Endothelial cell of umbilical vein (primary cell): ENCODE measurements around the gene OXA1L. TPM values are rescaled to one million over a fixed set of nuclear protein-coding genes. Genes with fewer than 3 reads are reported as not detected.
"Not testable (repeated sequence)": the region's sequence is repeated elsewhere in the genome, so short reads cannot be mapped to it uniquely, and the experiment has no call there.

Experiments
- BruUV-seq: library from RNA; stranded (reverse); fragments of 400-500 nt; replicated peaks from 2 replicates; lab custom pipeline; 2021; lab: Mats Ljungman, UMichigan
- CTCF ChIA-PET: fragments of 300-600, 350-600 bp; sonication (Branson Sonifier 250); formaldehyde crosslinking; loops from one replicate; lab custom pipeline; 2021; ENCODE audit warnings: antibody characterized with exemption, inconsistent platforms; lab: Charles Lee
- POLR2A ChIA-PET: fragments of 300-600, 350-600 bp; sonication (Branson Sonifier 250); formaldehyde crosslinking; loops from one replicate; lab custom pipeline; 2021; ENCODE audit warnings: antibody characterized with exemption, inconsistent platforms; lab: Charles Lee
- DNase-seq: peaks from one replicate; pipeline ENCODE4 v3.0.0-alpha.2; 2011; ENCODE audit warnings: low read depth, low spot score
- FAIRE-seq: peaks from 2 replicates; lab custom pipeline; 2011; peaks lifted over from hg19 to GRCh38; lab: Jason Lieb, UNC
- H2AFZ ChIP-seq: 2 replicates; pipeline ENCODE4 v1.6.0; 2012; ENCODE audit warnings: low read depth, low read length, control low read depth, inconsistent platforms
- H3K27ac ChIP-seq: 2 replicates; pipeline ENCODE4 v1.5.1; 2011; ENCODE audit warnings: low read depth, mild to moderate bottlenecking, control low read depth, low read length, moderate library complexity; ENCODE audit not compliant: insufficient read depth
- H3K27me3 ChIP-seq, 2 experiments: 2 replicates each; pipeline versions ENCODE4 v1.6.0 to v1.6.1; 2011; ENCODE audit warnings: low read length in 2 of 2, mixed read lengths in 1 of 2; ENCODE audit not compliant: control insufficient read depth in 2 of 2, insufficient read depth in 2 of 2
- H3K36me3 ChIP-seq, 2 experiments: 2 replicates in 1 of 2; 3 replicates in 1 of 2; pipeline ENCODE4 v1.5.1; 2011; ENCODE audit warnings: low read length in 2 of 2, mild to moderate bottlenecking in 1 of 2, moderate library complexity in 1 of 2; ENCODE audit not compliant: control insufficient read depth in 2 of 2, insufficient read depth in 2 of 2; ENCODE audit errors: extremely low read depth in 1 of 2
- H3K4me1 ChIP-seq: 3 replicates; pipeline ENCODE4 v1.5.1; 2011; ENCODE audit warnings: mild to moderate bottlenecking, low read length; ENCODE audit not compliant: control insufficient read depth, insufficient read depth; ENCODE audit errors: extremely low read depth
- H3K4me2 ChIP-seq: 2 replicates; pipeline ENCODE4 v1.6.1; 2011; ENCODE audit warnings: low read length, control low read depth, mixed read lengths; ENCODE audit not compliant: insufficient read depth
- H3K4me3 ChIP-seq, 3 experiments: fragments of 200-600 bp in 1 of 3; sonication (generic), shearing (Covaris generic) in 1 of 3; replicated peaks in 1 of 3; 2 replicates each; pipeline ENCODE4 v1.5.1; 2011 to 2016; ENCODE audit warnings: control low read depth in 3 of 3, low read length in 3 of 3, mild to moderate bottlenecking in 2 of 3, inconsistent platforms in 1 of 3, low read depth in 1 of 3, moderate library complexity in 1 of 3; ENCODE audit not compliant: insufficient read depth in 1 of 3
- H3K79me2 ChIP-seq: 2 replicates; pipeline ENCODE4 v1.6.0; 2012; ENCODE audit warnings: low read length, inconsistent platforms; ENCODE audit not compliant: control insufficient read depth, insufficient read depth
- H3K9ac ChIP-seq: replicated peaks from 2 replicates; pipeline ENCODE3; 2011; ENCODE audit warnings: low read length, control low read depth; ENCODE audit not compliant: insufficient read depth; ENCODE audit errors: extremely low read depth
- H3K9me1 ChIP-seq: replicated peaks from 3 replicates; pipeline ENCODE4 v1.6.0; 2011; ENCODE audit warnings: mild to moderate bottlenecking, low read length; ENCODE audit not compliant: control insufficient read depth, insufficient read depth; ENCODE audit errors: extremely low read depth
- H3K9me3 ChIP-seq: replicated peaks from 2 replicates; pipeline ENCODE4 v1.5.1; 2012; ENCODE audit warnings: low read length, inconsistent platforms; ENCODE audit not compliant: control insufficient read depth, insufficient read depth
- H4K20me1 ChIP-seq: replicated peaks from 2 replicates; pipeline ENCODE3; 2011; ENCODE audit warnings: mild to moderate bottlenecking, low read length; ENCODE audit not compliant: control insufficient read depth, insufficient read depth; ENCODE audit errors: extremely low read depth
- CTCF ChIP-seq, 2 donors: IDR thresholded peaks; 1 replicate in 1 of 2; 2 replicates in 1 of 2; pipeline ENCODE4 v1.5.1; 2011; ENCODE audit warnings: low read length in 2 of 2, mild to moderate bottlenecking in 2 of 2, moderate library complexity in 2 of 2, control low read depth in 1 of 2, inconsistent platforms in 1 of 2, low read depth in 1 of 2; ENCODE audit not compliant: insufficient read depth in 1 of 2; ENCODE audit errors: extremely low read depth in 1 of 2
- EZH2 ChIP-seq: IDR thresholded peaks from 2 replicates; pipeline ENCODE4 v1.6.1; 2012; ENCODE audit warnings: borderline replicate concordance, low read depth, mild to moderate bottlenecking, moderate library complexity, low read length, inconsistent platforms; ENCODE audit not compliant: severe bottlenecking
- FOS ChIP-seq: IDR thresholded peaks from 2 replicates; pipeline ENCODE4 v1.6.1; 2011; ENCODE audit warnings: mild to moderate bottlenecking, low read length, moderate library complexity, borderline replicate concordance; ENCODE audit not compliant: insufficient read depth
- GATA2 ChIP-seq: IDR thresholded peaks from 2 replicates; pipeline ENCODE4 v1.7.0; 2011; ENCODE audit warnings: low read depth, mild to moderate bottlenecking, moderate library complexity, mixed read lengths, low read length; ENCODE audit not compliant: insufficient read length, insufficient read depth
- JUN ChIP-seq: IDR thresholded peaks from 2 replicates; pipeline ENCODE4 v1.6.1; 2011; ENCODE audit warnings: borderline replicate concordance, low read depth; ENCODE audit not compliant: insufficient read length, insufficient read depth
- MAX ChIP-seq: IDR thresholded peaks from 2 replicates; pipeline ENCODE4 v1.6.1; 2011; ENCODE audit not compliant: insufficient read depth, insufficient read length
- MYC ChIP-seq: IDR thresholded peaks from one replicate; pipeline ENCODE4 v1.6.1; 2011; ENCODE audit warnings: mild to moderate bottlenecking, low read depth, low read length
- POLR2A ChIP-seq: IDR thresholded peaks from 2 replicates; pipeline ENCODE4 v1.6.1; 2012; ENCODE audit warnings: low read depth, mild to moderate bottlenecking, control low read depth, low read length
- POLR2AphosphoS5 ChIP-seq: IDR thresholded peaks from 2 replicates; pipeline ENCODE4 v1.6.1; 2012; ENCODE audit warnings: low read depth, mild to moderate bottlenecking, control low read depth, low read length, moderate library complexity; ENCODE audit not compliant: insufficient read depth
- dilution Hi-C: fragments of 300-500 bp; cut with MboI; formaldehyde crosslinking; loops from one replicate; pipeline ENCODE4 v1.15.0; 2019; ENCODE audit warnings: low sequenced_read_pairs; ENCODE audit not compliant: extremely low pct_ligation_motif_present
- intact Hi-C: fragments of 100-400 bp; cut with micrococcal nuclease; formaldehyde crosslinking; loops from one replicate; pipeline ENCODE4 v1.10.0; 2022
- polyA plus RNA-seq, 4 experiments: library from polyadenylated mRNA; depleted of rRNA in 3 of 4; stranded (reverse) in 3 of 4; unstranded in 1 of 4; fragments of >200 nt; gene quantifications; 2 replicates each; pipeline versions ENCODE4 v1.2.1 to v1.2.3, GENCODE V29; 2011 to 2012; ENCODE audit warnings: missing spikeins in 1 of 4
- total RNA-seq: library from RNA; stranded (reverse); gene quantifications from 2 replicates; pipeline ENCODE4 v1.2.3, GENCODE V29; 2021

OXA1L gene
- total and polyA plus RNA-seq, 2 donors (not counting 3 experiments of a cell fraction or from before 2014, with no cell fraction given), result 212 to 294 TPM

- Histone ChIP-seq H3K9me1 (no peaks in the 10 kb centered on the region), H3K27ac (no peak overlapping the region), H3K9ac (no peak overlapping the region), H4K20me1 (no peaks in the 10 kb centered on the region), H3K79me2 (no peaks in the 10 kb centered on the region), H2AFZ (no peak overlapping the region), H3K4me2 (no peak overlapping the region), H3K36me3 (no peaks in the 10 kb centered on the region), H3K27me3 (no peaks in the 10 kb centered on the region), H3K4me3 (no peak overlapping the region), H3K9me3 (no peaks in the 10 kb centered on the region), H3K4me1 (peaks cover 15% of the 10 kb centered on the region)
- intact Hi-C loops, result no loop called here
- BruUV-seq, result no TSS peak
- no peak for DNase-seq
- no peak for TF ChIP-seq CTCF (IDR thresholded peaks at IDR 0.05; ENCODE audit: extremely low read depth in 1 of 2, insufficient read depth in 1 of 2, low read depth in 1 of 2, low read length in 2 of 2)
- no peak for TF ChIP-seq EZH2
- TF ChIP-seq MAX, result no peak
- TF ChIP-seq GATA2, result no peak
- TF ChIP-seq POLR2A, result no peak
- no peak for TF ChIP-seq MYC
- TF ChIP-seq FOS, result no peak
- no peak for TF ChIP-seq JUN
- TF ChIP-seq POLR2AphosphoS5, result no peak
- ChIA-PET POLR2A (no interaction called here), CTCF (interaction anchor here (0.6 to 1.1 kb wide), 2 partner anchors 16 to 64 kb away, joined by 3 read pairs; no protein-coding TSS in a partner anchor)
- dilution Hi-C loops, result no loop called here
- no peak for FAIRE-seq
Measured at GRCh38 chr14:22735096-22735495, 31.4 kb upstream of the OXA1L start.

GRCh38 chr14:22736384-22736783 is 30.1 kb upstream of the OXA1L start:
- H3K4me2 ChIP-seq, dilution Hi-C loops, BruUV-seq, H3K9me3 ChIP-seq, H3K36me3 ChIP-seq, H3K27ac ChIP-seq, intact Hi-C loops, H4K20me1 ChIP-seq, DNase-seq, H3K9ac ChIP-seq, CTCF ChIA-PET, H3K9me1 ChIP-seq, POLR2A ChIA-PET, H3K27me3 ChIP-seq, FAIRE-seq, H3K4me3 ChIP-seq, H3K79me2 ChIP-seq, H2AFZ ChIP-seq: not testable (repeated sequence)
- peaks cover 25% of the 10 kb centered on the region for H3K4me1 ChIP-seq
